ENCODE results near the gene IL26. TPM values are rescaled to one million over a fixed set of nuclear protein-coding genes. Genes with fewer than 3 reads are reported as not detected.

The IL26 gene
- polyA plus RNA-seq, 4 donors: 0.12 TPM; not detected in 3

DNA sequence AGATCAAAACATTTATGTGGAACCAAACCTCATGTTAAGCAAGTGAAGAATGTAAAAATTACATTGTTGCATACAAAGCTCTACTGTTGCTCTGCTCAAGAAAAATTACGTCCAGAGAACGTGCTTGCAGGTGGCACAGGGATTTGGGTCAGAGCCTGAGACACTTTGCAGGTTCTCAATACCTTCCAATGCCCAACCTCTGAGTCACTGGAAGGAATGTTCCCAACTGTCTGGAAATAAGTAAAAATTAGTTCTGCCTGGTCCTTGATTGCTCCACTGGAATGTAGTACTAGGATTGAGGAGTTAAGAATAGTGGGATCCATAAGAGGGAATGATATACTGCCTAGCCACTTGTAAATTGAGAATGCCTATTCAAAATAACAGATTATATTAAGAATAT is 63.2 kb downstream of the IL26 start:
- no peaks in the 10 kb centered on the region for H3K36me3 ChIP-seq (ENCODE audit: control insufficient read depth in 3 of 3, insufficient read depth in 2 of 3, low read depth in 1 of 3, low read length in 3 of 3)
- H3K9me3 ChIP-seq (ENCODE audit: control insufficient read depth in 2 of 2, insufficient read depth in 1 of 2, low read depth in 1 of 2, low read length in 1 of 2): no peaks in the 10 kb centered on the region
- no peak overlapping the region for H3K27ac ChIP-seq (ENCODE audit: low read depth in 1 of 3, low read length in 2 of 3)
- 90 to 97% (median 92%) methylated on average over 2 of the region's 2 CpGs for WGBS, 3 donors
- H3K4me3 ChIP-seq (ENCODE audit: low read depth in 1 of 3, low read length in 3 of 3): no peak overlapping the region
- no peak for DNase-seq
- H3K4me1 ChIP-seq (ENCODE audit: control insufficient read depth in 3 of 3, insufficient read depth in 2 of 3, low read depth in 1 of 3, low read length in 2 of 3): no peaks in the 10 kb centered on the region
- no peak for FAIRE-seq
- H3K27me3 ChIP-seq (ENCODE audit: control insufficient read depth in 3 of 3, insufficient read depth in 3 of 3, low read length in 3 of 3): no peaks in the 10 kb centered on the region

DNA sequence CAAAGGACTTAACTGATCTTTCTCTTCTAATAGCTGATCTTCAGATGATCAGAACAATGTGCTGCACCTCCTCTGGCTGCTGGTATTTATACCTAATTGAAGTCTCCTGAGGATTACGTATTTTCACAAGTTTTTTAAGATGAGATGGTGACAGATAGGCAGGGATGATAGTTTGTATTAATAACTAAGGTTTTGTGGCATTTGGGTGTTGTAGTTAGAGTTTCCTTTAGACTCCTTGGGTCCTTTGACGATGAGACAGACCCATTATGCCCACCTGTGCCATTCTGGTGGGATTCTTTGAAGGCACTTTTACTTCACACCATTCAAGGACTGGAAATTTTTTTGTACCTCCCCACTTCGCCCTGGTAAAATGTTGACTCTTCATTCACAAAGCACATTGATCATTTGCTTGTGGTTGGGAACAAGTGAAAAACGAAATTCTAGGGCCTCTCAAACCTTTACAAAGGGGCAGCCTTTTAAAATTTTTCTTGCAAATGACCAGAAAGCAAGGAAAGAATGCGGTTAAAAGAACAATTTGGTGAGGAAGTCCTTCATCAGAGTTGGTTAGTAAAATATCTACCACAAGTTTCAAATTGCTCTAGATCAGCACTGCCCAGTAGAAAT is 65.8 kb downstream of the IL26 start, which contains the start of gene IFNG:
Gene IFNG (minus strand): TSS at position 60 of the 624 bp plus-strand sequence. CDS start 125 bp downstream, outside the sequence.
- H3K27ac ChIP-seq (ENCODE audit: low read depth in 1 of 3, low read length in 2 of 3): peak within 1 kb of the TSS in 1 of 3 donors; percentile 11
- WGBS, 3 donors: 52 to 60% (median 54%) methylated on average over 5 of the region's 5 CpGs
- DNase-seq (peak in 1 of 2 donors; percentile 35), FAIRE-seq (no peak)
- no peaks in the 10 kb centered on the region for H3K27me3 ChIP-seq (ENCODE audit: control insufficient read depth in 3 of 3, insufficient read depth in 3 of 3, low read length in 3 of 3)
- H3K9me3 ChIP-seq (ENCODE audit: control insufficient read depth in 2 of 2, insufficient read depth in 1 of 2, low read depth in 1 of 2, low read length in 1 of 2): no peaks in the 10 kb centered on the region
- no peaks in the 10 kb centered on the region for H3K4me1 ChIP-seq (ENCODE audit: control insufficient read depth in 3 of 3, insufficient read depth in 2 of 3, low read depth in 1 of 3, low read length in 2 of 3)
- no peaks in the 10 kb centered on the region for H3K36me3 ChIP-seq (ENCODE audit: control insufficient read depth in 3 of 3, insufficient read depth in 2 of 3, low read depth in 1 of 3, low read length in 3 of 3)
- H3K4me3 ChIP-seq (ENCODE audit: low read depth in 1 of 3, low read length in 3 of 3): no peak within 1 kb of the TSS

GRCh38 chr12:68158432-68158831 is 67.2 kb downstream of the IL26 start:
- Histone ChIP-seq H3K4me1 (ENCODE audit: control insufficient read depth in 3 of 3, insufficient read depth in 2 of 3, low read depth in 1 of 3, low read length in 2 of 3) (no peaks in the 10 kb centered on the region), H3K27me3 (ENCODE audit: control insufficient read depth in 3 of 3, insufficient read depth in 3 of 3, low read length in 3 of 3) (no peaks in the 10 kb centered on the region)

GRCh38 chr12:68157380-68157779 is 68.2 kb downstream of the IL26 start:
- Histone ChIP-seq H3K4me1 (ENCODE audit: control insufficient read depth in 3 of 3, insufficient read depth in 2 of 3, low read depth in 1 of 3, low read length in 2 of 3) (no peaks in the 10 kb centered on the region), H3K27ac (ENCODE audit: low read depth in 1 of 3, low read length in 2 of 3) (no peak overlapping the region), H3K4me3 (ENCODE audit: low read depth in 1 of 3, low read length in 3 of 3) (no peak overlapping the region), H3K9me3 (ENCODE audit: control insufficient read depth in 2 of 2, insufficient read depth in 1 of 2, low read depth in 1 of 2, low read length in 1 of 2) (no peaks in the 10 kb centered on the region), H3K27me3 (ENCODE audit: control insufficient read depth in 3 of 3, insufficient read depth in 3 of 3, low read length in 3 of 3) (no peaks in the 10 kb centered on the region), H3K36me3 (ENCODE audit: control insufficient read depth in 3 of 3, insufficient read depth in 2 of 3, low read depth in 1 of 3, low read length in 3 of 3) (no peaks in the 10 kb centered on the region)
- FAIRE-seq (no peak), DNase-seq (no peak)
- WGBS, 3 donors: 53 to 66% (median 59%) methylated on average over 4 of the region's 4 CpGs

More at GRCh38 chr12:68158432-68158831, 67.2 kb downstream of the IL26 start:
- Histone ChIP-seq H3K27ac (ENCODE audit: low read depth in 1 of 3, low read length in 2 of 3) (no peak overlapping the region), H3K36me3 (ENCODE audit: control insufficient read depth in 3 of 3, insufficient read depth in 2 of 3, low read depth in 1 of 3, low read length in 3 of 3) (no peaks in the 10 kb centered on the region), H3K9me3 (ENCODE audit: control insufficient read depth in 2 of 2, insufficient read depth in 1 of 2, low read depth in 1 of 2, low read length in 1 of 2) (no peaks in the 10 kb centered on the region), H3K4me3 (ENCODE audit: low read depth in 1 of 3, low read length in 3 of 3) (no peak overlapping the region)
- DNase-seq (peak; percentile 4 to 33), FAIRE-seq (no peak)
- WGBS, 3 donors: 30 to 41% (median 40%) methylated on average over 2 of the region's 2 CpGs

DNA sequence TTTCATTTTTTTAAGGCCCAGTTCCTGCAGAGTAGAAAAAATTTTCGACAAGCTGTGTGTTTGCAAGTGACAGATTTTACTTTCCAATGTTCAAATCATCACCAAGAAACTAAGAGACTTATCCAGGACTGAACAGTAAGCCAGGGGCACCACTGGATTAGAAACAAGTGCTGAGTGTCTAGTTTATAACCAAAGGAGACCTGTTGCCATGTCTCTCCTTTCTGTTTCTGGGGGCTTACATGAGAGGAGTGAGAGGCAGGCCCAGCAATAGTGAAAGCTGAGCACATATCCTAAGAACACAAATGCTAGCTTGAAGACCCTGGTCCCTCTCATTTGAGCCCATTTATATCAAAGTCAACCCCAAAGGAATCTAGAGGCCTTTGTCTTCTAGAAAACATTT is 69.0 kb downstream of the IL26 start:
- H3K36me3 ChIP-seq (ENCODE audit: control insufficient read depth in 3 of 3, insufficient read depth in 2 of 3, low read depth in 1 of 3, low read length in 3 of 3): no peaks in the 10 kb centered on the region
- no peak overlapping the region for H3K27ac ChIP-seq (ENCODE audit: low read depth in 1 of 3, low read length in 2 of 3)
- WGBS, 3 donors: 23 to 64% (median 52%) methylated on average over 1 of the region's 1 CpG
- FAIRE-seq (no peak), DNase-seq (no peak)
- no peaks in the 10 kb centered on the region for H3K9me3 ChIP-seq (ENCODE audit: control insufficient read depth in 2 of 2, insufficient read depth in 1 of 2, low read depth in 1 of 2, low read length in 1 of 2)
- H3K4me3 ChIP-seq (ENCODE audit: low read depth in 1 of 3, low read length in 3 of 3): no peak overlapping the region
- no peaks in the 10 kb centered on the region for H3K4me1 ChIP-seq (ENCODE audit: control insufficient read depth in 3 of 3, insufficient read depth in 2 of 3, low read depth in 1 of 3, low read length in 2 of 3)
- H3K27me3 ChIP-seq (ENCODE audit: control insufficient read depth in 3 of 3, insufficient read depth in 3 of 3, low read length in 3 of 3): no peaks in the 10 kb centered on the region

GRCh38 chr12:68154779-68155178 is 70.8 kb downstream of the IL26 start:
- FAIRE-seq (no peak), DNase-seq (no peak)
- no peaks in the 10 kb centered on the region for H3K4me1 ChIP-seq (ENCODE audit: control insufficient read depth in 3 of 3, insufficient read depth in 2 of 3, low read depth in 1 of 3, low read length in 2 of 3)
- H3K9me3 ChIP-seq (ENCODE audit: control insufficient read depth in 2 of 2, insufficient read depth in 1 of 2, low read depth in 1 of 2, low read length in 1 of 2): no peaks in the 10 kb centered on the region
- no peak overlapping the region for H3K4me3 ChIP-seq (ENCODE audit: low read depth in 1 of 3, low read length in 3 of 3)
- H3K27me3 ChIP-seq (ENCODE audit: control insufficient read depth in 3 of 3, insufficient read depth in 3 of 3, low read length in 3 of 3): no peaks in the 10 kb centered on the region
- no peaks in the 10 kb centered on the region for H3K36me3 ChIP-seq (ENCODE audit: control insufficient read depth in 3 of 3, insufficient read depth in 2 of 3, low read depth in 1 of 3, low read length in 3 of 3)
- WGBS, 3 donors: 39 to 47% (median 45%) methylated on average over 1 of the region's 1 CpG
- H3K27ac ChIP-seq (ENCODE audit: low read depth in 1 of 3, low read length in 2 of 3): no peak overlapping the region

Other genes with a start within 250 kb of the IL26 start
- gene IFNG-AS1, start 236.4 kb downstream of the IL26 start, polyA plus RNA-seq: under 1 TPM in 1 of 4 donors, not detected in 3; 0.10 TPM
- not detected for gene IFNG, start 66.1 kb downstream of the IL26 start, polyA plus RNA-seq
- not detected for gene IL22, start 27.8 kb upstream of the IL26 start, polyA plus RNA-seq
- 10 to 100 TPM in 1 of 4 donors, 1 to 10 TPM in 3; 2.9 to 12.8 (median 4.6) TPM for gene MDM1, start 106.6 kb upstream of the IL26 start, polyA plus RNA-seq